IPS-18c (cell line): ENCODE results near the gene SNX25.
"Not testable (repeated sequence)": the region's sequence is repeated elsewhere in the genome, so short reads cannot be mapped to it uniquely, and the experiment has no call there.

Source experiments
- H3K4me3 ChIP-seq: 2 replicates; pipeline ENCODE4 v1.7.0; 2013; ENCODE audit warnings: low read depth, mild to moderate bottlenecking, low read length, moderate library complexity; ENCODE audit not compliant: insufficient read depth
- H3K9me3 ChIP-seq: one replicate; pipeline ENCODE4 v1.6.1; 2013; ENCODE audit warnings: mild to moderate bottlenecking, low read length, moderate library complexity; ENCODE audit not compliant: control insufficient read depth, insufficient read depth

Gene SNX25

GRCh38 chr4:185209031-185209851 is at the start of gene SNX25:
Gene SNX25 (plus strand): TSS chr4:185209598. CDS start chr4:185209827, 229 bp downstream.
- Histone ChIP-seq H3K9me3 (no peaks in the 10 kb centered on the region), H3K4me3 (peak within 1 kb of the TSS; percentile 87)

- H3K9me3 ChIP-seq = no peaks in the 10 kb centered on the region
- H3K4me3 ChIP-seq = no peak overlapping the region
Measured at GRCh38 chr4:185165605-185166063, 43.8 kb upstream of the SNX25 start.

- Histone ChIP-seq H3K9me3 (no peaks in the 10 kb centered on the region), H3K4me3 (no peak overlapping the region)
Measured at GRCh38 chr4:185167234-185167633, 42.2 kb upstream of the SNX25 start.

GRCh38 chr4:185171373-185172071 is 37.9 kb upstream of the SNX25 start:
- Histone ChIP-seq H3K4me3 (no peak overlapping the region), H3K9me3 (no peaks in the 10 kb centered on the region)

DNA sequence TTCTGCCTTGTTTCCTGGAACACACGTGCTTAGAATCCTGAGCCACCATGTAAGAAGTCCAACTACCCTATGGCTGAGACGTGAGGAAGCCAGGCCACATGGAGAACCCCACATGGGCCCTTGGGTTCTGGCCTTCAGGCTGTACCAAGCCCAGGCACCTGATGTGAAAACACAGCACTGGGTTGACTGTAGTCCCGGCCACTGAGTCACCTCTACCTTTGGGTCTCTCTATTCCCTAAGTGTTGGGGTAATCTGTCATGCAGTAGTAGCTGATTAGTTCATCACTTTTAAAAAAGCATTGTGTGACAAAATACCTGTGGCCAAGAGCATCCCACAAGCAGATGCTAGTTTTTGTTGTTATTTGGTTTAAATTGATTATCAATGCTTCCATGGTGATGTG is 29.9 kb upstream of the SNX25 start:
- Histone ChIP-seq H3K4me3 (no peak overlapping the region), H3K9me3 (no peaks in the 10 kb centered on the region)

DNA sequence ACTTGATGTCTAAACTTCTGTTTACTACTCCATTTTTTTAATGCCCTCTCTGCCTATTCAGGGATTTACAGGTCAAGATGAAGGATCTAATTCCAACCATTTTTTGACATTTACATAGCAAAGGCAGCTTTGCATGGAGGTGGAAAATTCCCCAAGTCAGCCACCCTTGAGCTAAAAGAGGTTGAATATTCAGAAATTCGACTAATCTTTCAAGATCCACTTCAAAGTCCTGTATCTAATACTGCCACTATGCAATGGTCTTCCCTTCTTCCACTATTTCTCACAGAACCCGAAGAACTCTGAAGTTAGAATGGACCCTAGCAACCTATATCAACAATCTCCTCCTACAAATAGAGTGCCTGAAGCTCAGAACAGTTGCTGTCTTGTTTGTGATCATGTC is 27.2 kb upstream of the SNX25 start:
- no peak overlapping the region for H3K4me3 ChIP-seq
- H3K9me3 ChIP-seq = no peaks in the 10 kb centered on the region

DNA sequence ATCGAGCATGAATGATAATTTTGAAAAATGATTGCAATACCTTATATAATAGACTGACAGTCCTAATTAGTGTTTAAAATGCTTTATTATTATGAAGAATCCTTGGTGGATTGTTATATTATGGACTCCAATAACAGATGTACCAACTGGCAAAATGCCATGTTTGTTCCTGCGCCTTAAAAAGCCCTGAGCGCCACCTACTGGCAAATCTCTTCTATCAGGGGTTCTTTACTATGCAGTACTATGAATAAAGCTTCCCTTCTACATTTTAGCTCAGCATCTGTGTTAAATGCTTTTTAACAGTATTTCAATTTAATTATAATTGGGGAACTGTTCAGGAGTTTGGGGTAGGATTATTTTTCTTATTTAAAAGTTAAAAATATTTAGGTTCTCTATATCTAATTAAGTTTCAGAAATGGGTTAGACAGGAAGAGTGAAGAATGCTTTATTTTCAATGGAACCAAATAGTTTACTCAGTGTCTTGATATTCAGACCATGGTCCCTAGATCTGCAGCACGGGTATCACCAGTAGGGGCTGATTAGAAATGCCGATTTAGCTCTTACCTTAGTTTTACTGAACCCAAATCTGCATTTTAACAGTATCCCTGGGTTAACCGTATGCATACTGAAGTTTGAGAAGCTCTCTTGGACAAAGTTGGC is 25.6 kb upstream of the SNX25 start:
- Histone ChIP-seq H3K9me3 (no peaks in the 10 kb centered on the region), H3K4me3 (no peak overlapping the region)

DNA sequence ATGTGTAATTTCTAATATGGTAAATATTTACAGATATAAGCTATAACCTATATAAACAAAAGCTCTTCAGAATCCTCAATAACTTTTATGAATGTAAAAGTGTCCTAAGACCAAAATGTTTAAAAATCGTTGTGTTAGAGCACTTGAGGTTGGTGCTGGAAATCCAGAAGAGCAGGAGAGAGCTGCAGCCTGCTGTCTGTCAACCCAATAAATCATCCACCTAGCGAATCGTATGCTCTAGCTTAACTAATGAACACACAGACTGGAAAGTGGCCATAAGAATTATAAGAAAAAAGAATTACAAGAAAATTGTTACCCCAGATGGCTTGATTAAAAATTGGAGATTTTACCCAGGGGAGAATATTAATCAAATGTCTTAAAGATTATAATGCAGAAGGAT is 22.6 kb upstream of the SNX25 start:
- Histone ChIP-seq H3K9me3 (no peaks in the 10 kb centered on the region), H3K4me3 (no peak overlapping the region)

DNA sequence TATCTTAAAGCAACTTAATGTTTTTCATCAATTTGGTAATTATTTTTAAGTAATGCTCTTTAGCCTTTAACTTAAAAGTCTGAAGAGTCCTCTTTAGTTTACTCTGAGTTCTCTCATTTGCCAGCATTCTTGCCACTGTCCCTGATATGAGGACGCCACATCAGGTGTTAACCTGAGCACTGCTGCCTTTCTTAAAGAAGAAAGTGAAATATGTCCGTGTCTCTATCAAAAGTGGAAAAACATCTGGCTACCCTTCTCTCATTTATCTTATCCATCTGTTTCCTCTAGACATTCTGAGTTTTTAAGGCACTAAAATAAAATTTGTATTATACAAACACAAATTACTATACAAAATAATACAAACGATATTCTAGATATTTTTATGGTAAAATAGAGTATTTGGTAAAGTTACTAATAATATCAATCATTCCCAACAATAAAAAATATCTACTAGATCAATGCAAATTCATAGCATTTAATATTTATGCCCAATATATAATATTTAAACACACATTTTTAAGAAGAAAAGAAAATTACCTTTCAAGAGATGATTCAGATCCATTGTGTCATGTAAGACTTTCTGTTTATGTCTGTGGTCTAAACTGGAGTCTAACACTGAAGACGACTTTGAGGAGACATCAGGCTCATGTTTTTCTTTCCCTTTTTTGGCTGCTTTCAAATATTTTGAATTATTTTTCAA is 19.6 kb upstream of the SNX25 start:
- Histone ChIP-seq H3K4me3 (no peak overlapping the region), H3K9me3 (no peaks in the 10 kb centered on the region)

- no peaks in the 10 kb centered on the region for H3K9me3 ChIP-seq
- no peak overlapping the region for H3K4me3 ChIP-seq
Measured at GRCh38 chr4:185190306-185190856, 19.0 kb upstream of the SNX25 start.

DNA sequence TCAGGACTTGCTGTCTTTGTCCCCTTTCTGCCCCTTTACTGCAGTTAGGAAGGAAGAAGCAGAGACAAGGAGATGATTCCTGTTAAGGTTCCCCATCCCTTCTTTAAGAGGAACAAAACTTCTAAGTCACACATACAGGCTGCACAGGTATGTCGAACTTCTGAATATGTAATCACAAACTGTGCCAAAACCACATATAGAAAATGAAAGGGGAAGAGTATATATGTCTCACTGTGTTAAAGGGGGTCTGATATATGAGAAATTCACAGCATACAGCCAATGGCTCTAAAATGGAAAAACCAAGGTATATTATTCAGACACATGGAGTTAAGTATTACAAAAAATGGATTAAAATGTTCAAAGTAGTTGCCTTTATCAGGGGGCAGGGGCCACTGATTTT is 17.3 kb upstream of the SNX25 start:
- H3K4me3 ChIP-seq = no peak overlapping the region
- H3K9me3 ChIP-seq = no peaks in the 10 kb centered on the region

DNA sequence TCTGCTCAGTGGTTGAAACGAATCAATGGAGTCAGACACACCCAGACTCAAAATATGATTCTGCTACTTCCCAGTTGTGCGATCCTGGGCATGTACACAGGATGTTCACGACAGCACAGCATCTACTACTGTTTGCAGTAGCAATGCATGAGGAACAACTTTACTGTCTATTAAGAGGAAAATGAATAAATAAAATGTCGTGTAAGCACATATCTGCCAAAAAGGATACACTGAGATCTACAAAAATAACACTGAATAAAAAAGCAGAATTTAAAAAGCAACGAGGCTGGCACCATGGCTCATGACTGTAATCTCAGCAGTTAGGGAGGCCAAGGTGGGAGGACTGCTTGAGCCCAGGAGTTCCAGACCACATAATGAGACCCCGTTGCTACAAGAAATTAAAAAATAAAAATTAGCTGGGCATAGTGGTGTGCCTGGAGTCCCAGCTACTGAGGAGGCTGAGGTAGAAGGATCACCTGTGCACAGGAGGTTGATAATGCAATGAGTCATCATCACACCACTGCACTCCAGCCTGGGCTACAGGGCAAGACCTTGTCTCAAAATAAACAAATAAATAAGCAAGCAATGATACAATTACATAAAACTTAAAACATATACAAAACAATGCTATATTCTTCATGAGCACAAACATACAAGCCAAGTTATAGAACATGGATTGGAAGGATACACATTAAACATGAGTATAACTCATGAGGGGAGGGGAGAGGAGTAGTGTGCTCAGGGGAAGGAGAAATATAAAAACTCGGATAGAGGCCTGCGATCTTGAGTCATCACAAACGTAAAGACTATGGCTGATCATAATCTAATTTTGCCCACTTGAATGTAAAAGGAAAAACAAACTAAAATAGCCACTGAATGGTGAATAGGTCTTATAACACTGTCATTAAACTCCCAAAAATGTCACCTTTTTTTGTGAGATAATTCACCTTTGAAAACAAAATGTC is 14.2 kb upstream of the SNX25 start:
- Histone ChIP-seq H3K9me3 (no peaks in the 10 kb centered on the region), H3K4me3 (no peak overlapping the region)

GRCh38 chr4:185196437-185196836 is 13.0 kb upstream of the SNX25 start:
- Histone ChIP-seq H3K4me3 (no peak overlapping the region), H3K9me3 (no peaks in the 10 kb centered on the region)

GRCh38 chr4:185198189-185198588 is 11.2 kb upstream of the SNX25 start:
- H3K9me3 ChIP-seq, H3K4me3 ChIP-seq: not testable (repeated sequence)

DNA sequence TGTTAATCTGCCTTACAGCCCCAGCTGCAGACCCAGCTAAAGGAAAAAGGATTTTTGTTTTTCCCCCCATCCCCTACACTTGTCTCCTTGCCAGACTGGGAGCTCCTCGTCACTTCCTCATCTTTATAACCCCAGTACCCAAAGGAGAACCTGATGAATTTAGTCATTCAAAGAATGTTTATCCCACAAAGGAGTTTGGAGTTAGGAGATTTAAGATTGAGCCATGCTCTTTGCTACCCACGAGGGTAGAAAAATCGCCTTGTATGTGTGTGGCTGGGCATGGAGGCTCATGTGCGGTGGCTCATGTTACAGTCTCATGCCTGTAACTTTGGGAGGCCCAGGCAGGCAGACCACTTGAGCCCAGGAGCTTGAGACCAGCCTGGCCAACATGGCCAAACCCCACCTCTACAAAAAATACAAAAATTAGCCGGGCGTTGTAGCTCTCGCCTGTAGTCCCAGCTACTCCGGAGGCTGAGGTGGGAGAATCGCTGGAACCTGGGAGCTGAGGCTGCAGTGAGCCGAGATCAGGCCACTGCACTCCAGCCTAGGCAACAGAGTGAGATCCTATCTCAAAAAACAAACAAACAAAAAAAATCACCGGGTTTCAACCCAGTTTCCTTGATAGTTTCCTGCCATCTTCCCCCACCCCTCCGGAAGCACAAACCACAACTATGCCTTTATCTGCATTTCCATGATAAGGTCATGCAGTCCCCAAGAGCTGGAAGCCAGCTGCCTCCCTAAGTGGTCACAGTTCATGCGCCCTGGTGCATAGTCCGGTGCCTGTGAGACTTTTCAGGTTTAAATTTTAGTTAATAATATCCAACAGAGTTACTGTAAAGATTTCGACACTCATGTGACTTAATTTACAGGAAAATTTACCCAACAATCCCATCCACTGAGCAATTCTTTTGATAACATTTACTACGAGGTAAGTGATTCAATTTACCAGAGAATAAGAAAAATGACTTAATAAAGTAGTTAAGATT is 7.1 kb upstream of the SNX25 start:
- Histone ChIP-seq H3K9me3 (no peaks in the 10 kb centered on the region), H3K4me3 (no peak overlapping the region)
